NCI-H1436 treated with DMSO at 0.1 percent for 48 hours (cell line): ENCODE results near the gene CYP2W1.
"Not testable (repeated sequence)": the region's sequence is repeated elsewhere in the genome, so short reads cannot be mapped to it uniquely, and the experiment has no call there.

Experiments used
- DNase-seq: peaks from one replicate; lab custom pipeline; 2025; lab: John Stamatoyannopoulos, UW

CYP2W1 gene

DNA sequence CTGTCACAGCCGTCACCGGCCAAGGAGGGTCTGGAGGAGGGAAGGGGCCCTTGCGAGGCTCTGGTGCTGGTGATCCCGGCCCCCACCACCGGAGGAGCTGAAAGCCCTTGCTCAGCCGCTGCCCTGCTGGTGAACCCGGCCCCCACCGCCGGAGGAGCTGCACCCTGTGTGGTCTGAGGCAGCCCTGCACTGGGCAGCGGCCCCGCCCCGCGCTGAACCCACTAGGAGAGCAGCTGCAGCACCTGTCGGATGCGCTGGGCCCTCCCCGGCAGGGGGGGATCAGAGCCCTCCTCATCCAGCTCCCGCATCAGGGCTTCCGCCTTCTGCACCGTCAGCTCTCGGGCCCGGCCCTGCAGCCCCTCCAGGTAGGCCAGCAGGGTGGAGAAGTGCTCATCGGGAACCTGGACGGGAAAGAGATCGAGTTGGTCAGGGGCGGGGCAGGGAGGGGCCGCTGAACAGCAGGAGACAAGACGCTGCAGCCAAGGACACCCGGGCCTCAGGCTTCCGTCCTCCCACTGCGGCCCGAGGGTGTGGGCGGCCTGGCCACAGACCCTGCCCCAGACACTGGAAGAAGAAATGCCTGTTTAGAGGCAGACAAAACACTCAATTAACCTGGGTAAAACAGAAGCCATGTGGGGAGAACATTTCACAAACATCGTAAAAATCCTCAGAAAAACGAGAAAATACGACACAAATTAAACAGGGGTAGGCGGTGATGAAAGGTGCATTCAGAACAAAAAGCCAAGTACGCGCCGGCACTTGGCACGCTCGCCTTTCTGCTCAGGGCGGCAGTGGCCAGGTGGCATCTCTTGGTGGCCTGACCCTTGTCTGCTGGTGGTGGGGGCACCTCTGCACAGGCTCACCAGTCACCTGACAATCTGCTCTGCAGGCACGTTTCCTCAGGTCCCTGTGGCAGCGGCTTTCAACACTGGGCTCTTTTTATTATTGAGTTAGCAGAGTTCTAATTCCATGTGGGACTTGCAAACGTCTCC lies 14.7 kb downstream of the CYP2W1 start:
- DNase-seq, result no peak

DNA sequence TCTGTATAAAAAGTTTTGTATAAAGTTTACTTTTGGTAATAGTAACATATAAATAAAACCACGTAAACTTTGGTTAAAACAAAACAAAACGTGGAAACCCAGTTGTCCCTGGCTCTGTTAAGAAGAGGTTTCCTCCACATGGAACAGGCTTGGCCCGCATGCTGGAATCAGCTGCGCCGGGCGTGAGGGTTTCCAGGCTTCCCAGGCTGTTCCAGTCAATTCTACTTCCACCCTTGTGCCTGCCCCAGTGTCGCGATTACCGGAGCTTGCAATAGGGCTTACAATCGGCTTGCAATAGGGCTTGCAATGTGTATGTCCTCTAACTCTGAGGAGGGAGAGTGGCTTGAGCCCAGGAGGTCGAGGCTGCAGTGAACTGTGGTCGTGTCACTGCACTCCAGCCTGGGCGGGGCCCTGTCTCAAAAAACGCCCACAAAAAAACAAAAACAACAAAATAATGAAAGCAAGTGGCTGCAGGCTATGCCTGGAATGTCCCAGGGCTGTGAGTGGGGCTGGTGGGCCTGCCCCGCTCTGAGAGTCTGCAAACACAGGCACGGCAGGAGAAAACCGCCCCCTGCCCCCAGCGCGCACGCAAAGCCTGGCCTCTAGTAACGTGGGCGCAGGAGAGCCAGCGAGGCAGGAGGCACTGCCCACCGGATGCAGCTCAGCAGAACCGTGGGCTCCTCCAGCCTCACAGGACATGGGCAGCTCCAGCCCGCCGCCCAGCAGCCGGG lies 16.3 kb downstream of the CYP2W1 start:
- DNase-seq, result no peak

DNA sequence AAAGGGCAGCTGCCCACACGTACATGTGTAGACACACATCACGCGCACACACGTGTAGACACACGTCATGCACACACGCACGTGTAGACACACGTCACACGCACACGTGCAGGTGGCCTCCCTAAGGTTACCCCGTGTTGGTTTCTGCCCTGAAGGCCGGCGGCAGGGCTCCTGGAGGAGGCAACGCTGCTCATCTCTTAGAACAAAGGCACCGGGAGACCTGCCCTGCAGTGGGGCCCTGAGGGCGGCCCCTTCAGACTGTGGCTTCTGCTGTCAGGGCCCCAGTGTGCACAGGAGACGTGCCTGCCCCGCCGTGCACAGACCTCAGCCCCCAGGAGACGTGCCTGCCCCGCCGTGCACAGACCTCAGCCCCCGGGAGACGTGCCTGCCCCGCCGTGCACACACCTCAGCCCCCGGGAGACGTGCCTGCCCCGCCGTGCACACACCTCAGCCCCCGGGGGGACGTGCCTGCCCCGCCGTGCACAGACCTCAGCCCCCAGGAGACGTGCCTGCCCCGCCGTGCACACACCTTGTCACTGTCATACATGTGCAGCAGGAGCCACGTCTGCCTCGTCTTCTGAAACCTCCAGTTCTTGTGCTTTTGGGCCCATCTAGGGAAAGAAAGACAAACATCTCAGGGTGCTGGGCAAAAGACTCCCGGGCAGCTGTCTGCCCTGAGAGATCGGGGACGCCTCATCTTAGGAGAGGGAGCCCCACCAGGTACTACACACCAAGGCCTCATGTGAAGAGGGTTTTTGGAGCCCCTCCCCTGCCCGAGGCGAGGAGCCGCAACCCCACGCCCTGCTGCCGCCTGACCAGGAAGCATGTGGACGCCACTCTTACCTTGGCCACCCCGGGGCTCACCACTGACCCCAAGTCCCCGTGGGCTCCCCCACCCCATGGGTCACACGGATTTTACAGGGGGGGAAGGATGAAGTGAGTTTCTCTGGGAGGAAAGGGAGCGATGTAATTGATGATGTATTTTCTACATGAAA lies 17.3 kb downstream of the CYP2W1 start:
- DNase-seq, result no peak

DNA sequence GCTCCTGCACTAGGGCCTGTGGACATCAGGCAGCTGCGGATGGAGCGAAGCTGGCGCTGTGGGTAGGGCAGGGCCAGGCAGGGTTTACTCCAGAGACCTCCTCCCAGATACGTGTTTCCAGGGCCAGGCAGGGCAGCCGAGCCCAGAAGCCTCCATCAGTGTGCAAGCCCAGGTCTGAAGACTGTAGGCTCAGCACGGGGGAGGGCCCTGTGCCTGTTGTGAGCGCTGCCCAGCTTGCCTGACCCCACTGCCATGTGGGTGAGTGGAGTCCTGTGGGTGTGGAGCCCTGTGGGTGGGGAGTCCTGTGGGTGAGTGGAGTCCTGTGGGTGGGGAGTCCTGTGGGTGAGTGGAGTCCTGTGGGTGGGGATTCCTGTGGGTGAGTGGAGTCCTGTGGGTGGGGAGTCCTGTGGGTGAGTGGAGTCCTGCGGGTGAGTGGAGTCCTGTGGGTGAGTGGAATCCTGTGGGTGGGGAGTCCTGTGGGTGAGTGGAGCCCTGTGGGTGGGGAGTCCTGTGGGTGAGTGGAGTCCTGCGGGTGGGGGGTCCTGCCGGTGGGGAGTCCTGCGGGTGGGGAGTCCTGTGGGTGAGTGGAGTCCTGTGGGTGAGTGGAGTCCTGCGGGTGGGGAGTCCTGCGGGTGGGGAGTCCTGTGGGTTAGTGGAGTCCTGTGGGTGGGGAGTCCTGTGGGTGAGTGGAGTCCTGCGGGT lies 18.2 kb downstream of the CYP2W1 start:
- not testable (repeated sequence) for DNase-seq

DNA sequence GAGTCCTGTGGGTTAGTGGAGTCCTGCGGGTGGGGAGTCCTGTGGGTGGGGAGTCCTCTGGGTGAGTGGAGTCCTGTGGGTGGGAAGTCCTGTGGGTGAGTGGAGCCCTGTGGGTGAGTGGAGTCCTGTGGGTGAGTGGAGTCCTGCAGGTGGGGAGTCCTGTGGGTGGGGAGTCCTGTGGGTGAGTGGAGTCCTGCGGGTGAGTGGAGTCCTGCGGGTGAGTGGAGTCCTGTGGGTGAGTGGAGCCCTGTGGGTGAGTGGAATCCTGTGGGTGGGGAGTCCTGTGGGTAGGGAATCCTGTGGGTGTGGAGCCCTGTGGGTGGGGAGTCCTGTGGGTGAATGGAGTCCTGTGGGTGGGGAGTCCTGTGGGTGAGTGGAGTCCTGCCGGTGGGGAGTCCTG lies 19.0 kb downstream of the CYP2W1 start:
- DNase-seq, result not testable (repeated sequence)

DNA sequence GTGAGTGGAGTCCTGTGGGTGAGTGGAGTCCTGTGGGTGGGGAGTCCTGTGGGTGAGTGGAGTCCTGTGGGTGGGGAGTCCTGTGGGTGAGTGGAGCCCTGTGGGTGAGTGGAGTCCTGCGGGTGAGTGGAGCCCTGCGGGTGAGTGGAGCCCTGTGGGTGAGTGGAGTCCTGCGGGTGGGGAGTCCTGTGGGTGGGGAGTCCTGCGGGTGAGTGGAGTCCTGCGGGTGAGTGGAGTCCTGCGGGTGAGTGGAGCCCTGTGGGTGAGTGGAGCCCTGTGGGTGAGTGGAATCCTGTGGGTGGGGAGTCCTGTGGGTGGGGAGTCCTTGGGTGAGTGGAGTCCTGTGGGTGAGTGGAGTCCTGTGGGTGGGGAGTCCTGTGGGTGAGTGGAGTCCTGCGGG lies 19.5 kb downstream of the CYP2W1 start:
- DNase-seq, result not testable (repeated sequence)

DNA sequence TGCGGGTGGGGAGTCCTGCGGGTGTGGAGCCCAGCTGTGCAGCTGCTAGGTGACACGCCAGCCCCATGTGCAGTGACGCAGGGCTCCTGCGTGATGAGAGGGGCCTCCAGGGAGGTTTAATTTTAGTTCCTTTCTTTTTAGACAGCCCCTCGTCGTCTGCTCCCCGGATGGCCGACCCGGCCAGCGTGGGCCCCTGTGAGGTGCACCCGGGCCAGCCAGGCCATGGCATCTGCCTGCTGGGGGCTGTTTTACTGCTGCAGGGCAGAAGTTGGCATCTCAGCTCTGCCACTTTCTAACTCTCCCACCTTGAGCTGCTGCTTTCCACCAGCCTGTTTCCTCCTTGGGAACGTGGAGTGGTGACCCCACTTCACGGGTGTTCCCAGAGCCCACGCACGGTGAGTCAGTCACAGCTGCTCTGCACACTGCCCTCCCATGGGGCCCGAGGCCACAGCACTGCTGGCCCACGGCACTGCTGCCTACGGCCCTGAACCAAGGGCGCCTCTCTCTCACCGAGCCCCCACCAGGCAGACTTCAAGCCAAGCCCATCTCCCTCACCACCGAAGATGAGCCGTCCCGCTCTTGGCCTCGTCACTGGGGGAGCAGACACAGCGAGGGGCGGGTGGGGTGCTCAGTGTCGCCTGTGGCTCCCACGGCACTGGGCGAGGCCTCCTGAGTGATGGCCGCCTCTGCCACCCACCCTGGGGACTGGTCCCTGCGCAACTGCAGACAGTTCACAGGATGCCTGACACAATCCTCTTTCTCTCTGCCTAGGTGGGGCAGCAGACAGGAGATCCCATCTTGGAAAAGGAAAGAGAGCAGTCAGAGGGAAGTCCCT lies 21.3 kb downstream of the CYP2W1 start:
- no peak for DNase-seq

DNA sequence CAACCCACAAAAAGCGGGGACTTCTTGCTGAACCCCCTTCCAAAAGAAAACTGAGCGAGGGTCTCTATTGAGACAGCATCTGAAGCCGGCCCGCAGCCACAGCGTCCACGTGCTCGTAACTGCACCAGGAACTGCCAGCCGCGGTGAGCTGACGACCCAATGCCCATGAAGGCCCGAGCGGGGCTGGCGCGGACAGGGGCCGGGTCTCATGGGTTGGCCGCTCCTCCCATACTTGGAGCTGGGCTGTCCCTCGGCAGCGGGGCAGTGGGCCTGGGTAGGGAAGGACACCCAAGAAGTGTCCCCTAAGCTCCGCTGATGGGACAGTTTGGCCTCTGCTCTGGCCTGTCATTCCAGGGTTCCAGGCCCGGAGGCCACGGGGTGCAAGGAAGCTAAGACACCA lies 22.3 kb downstream of the CYP2W1 start:
- DNase-seq, result no peak

DNA sequence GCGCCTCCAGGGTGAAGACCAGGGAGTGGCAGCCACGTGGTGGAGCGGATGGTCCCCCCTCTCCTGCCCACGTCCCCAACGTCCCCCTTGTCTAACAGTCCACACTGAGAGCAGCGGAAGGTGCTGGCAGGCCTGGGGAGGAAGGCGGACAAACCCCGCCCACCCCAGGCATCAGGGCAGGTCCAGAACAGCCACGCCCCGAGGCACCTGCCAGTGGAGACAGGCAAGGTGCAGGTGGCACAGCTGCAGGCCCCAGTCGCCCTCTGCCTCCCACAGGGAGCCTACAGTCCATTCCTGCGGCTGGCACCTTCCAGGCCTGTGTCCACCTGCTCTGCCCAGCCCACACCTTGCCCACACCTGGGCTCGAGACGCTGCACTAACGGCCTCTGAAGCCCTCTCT lies 24.9 kb downstream of the CYP2W1 start:
- DNase-seq, result no peak

DNA sequence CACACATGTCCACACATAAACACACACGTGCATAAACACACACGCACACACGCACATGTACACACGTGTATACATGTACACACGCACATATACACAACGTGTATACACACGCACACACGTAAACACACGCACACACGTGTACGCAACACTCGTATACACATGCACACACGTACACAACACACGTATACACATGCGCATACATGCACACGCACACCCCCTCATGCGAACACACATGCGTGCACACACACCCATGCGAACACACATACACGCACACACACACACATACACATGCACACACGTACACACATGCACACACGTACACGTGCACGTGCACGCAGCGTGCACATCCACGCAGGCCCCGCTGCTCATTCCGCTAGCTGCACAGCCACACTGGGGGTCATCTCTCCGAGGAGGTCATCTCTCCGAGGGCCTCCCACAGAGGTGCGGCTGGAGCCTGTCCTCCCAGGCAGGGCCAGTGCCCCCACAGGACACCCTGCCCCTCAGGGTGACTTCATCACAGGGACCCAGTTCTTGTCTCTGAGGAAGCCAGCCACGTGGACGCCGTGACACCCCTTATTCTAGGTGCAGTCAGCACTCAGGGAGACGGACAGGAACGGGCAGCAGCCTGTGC lies 25.9 kb downstream of the CYP2W1 start:
- DNase-seq, result no peak

DNA sequence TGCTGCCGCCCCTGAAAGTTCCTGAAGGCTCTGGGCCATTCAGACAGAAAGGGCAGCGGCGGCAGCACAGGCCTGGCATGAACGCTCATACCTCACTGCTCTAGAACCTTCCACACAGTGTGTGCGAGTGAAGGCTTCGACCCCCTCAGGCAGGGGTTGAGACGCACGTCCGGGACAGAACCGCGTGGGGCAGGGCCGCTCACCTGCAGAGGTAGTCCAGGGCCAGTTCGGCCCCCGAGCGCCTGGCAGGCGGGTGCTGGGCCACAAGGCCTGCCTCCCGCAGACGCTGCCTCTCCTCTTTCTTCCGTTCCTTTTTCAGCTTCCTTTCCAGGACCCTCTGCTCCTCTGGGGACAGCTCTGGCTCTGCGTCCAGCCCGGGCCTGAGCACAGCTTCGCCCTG lies 26.8 kb downstream of the CYP2W1 start:
- no peak for DNase-seq

DNA sequence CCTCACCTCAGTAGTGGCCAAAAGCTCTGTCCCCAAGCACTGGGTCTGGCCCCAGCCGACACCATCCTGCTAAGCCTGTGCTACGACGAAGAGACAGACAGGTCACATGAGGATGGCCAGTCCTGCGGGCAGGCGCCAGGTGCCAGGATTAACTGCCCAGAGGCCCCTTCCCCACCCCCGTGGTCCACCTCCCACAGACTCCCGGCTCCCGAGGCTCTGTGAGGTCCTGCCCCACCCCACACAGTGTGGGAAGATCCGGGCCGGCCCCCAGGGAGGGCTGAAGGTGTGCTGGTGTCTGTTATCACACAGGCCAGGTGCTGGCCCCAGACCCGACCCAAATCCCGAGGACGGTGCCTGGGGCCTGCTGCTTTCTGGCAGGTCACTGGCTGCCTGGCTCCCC lies 27.2 kb downstream of the CYP2W1 start:
- DNase-seq, result no peak

DNA sequence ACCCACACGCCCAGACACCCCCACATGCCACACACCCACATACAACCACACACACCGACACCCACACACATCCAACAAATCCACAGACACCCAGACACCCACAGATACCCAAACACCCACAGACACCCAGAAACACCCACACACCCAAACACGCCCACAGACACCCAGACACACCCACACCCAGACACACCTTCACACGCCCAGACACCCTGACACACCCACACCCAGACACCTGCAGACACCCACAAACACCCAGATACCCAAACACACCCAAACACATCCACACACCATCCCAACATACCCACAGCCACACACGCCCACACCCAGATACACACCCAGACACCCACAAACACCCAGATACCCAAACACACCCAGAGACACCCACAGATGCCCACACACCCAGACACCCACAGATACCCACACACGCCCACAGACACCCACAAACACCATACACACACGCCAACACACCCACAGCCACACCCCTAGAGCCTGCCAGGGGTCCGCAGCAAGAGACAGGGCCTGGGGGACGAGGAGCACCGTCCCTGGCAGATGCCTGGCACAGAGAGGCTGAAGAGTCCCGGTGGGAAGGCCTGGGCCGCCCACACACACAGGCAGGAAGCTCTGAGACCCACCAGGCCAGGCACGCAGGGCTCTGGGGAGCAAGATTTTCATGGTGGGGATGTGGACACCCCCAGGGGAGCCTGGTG lies 28.5 kb downstream of the CYP2W1 start:
- no peak for DNase-seq

DNA sequence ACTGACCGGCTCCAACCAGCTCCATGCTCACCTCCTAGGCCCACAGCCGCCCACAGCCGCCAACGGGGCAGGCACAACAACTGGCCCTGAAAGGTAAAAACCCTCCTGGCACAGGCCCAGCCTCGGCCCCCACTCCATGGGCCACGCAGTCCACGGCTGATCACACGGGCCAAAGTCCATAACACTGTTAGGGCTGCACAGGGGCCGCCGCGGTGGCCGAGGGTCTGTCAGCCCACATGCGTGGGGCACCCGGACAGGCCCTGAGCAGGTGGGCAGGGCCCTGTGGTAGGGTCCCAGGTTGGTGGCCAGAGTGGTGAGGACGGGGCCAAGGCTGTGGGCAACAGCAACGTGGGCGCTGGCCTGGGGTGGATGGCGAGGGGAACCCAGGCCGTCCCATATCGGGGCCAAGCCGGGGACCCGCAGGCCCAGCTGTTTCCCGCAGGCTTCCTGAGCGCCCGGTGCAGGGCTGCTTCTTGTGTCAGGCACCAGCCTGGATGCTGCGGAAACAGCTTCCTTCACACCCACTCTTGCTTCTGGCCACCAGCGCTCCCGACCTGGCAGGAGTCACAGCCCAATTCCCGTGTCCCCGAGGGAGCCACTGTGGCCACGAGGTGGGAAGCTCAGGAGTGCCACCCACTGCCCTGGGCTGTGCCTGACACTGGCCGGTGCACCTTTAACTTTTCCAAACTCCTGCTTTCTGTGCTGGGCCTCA lies 29.2 kb downstream of the CYP2W1 start:
- no peak for DNase-seq

DNA sequence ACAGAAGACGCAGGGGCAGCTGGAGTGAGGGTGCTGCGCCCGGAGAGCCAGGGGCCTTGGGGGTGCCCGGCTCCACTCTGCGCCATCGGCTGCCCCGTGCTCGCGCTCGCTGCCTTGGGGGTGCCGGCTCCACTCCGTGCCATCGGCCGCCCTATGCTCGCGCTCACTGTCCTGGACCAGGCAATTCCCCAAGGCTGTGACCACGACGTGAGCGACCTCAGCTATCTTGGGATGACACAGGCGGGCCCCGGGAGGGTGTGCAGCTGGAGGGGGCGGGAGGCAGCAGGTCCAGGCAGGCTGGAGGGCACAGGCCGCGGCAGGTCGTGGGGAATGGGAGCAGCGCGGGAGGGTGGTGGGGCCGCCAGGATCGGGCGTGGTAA lies 29.7 kb downstream of the CYP2W1 start:
- no peak for DNase-seq

DNA sequence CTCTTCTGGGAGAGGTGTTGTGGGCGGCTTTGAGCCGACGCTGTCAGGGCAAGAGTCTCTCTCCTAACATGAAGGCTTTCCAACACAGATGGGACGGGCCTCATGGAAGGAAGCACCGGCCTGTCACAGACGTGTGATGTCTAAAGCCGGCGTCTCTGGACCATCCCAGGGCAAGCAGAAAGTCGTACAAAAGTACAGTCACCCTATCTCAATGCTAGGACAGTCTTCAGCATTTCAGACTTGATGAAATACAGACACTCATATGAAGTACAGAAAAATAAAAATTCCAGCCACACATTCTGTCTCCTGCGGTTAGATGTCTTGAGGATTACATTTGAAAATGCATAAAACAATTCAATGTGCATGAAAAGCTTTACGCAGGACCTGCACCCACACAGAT lies 30.6 kb downstream of the CYP2W1 start:
- DNase-seq, result no peak

DNA sequence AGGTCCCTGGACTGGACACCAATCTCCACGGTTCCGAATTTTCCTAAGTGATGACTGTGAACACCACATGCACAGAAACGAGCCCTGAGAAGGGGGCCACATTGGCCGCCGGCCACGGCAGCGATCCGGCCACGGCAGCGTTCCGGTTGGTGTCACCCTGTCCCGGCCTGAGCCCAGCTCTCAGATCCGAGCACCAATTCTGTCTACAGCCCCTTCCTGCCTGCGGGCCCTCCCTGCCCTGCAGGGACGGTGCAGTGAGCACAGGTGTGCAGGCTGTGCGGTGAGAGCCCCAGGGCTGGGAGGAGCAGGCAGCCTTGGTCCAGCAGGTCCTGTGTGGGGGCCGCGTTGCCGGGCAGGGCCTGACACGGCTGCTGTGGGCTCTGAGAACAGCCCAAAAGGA lies 31.7 kb downstream of the CYP2W1 start:
- no peak for DNase-seq
